Measurements from ENCODE around the gene GPC6. TPM values are rescaled to one million over a fixed set of nuclear protein-coding genes. Genes with fewer than 3 reads are reported as not detected.

Gene GPC6
- total and polyA plus RNA-seq, 4 donors = 5.9 to 29.1 (median 18.2) TPM

- Histone ChIP-seq H3K27me3 (ENCODE audit: control insufficient read depth in 4 of 4, insufficient read depth in 4 of 4, low read length in 3 of 4) (no peaks in the 10 kb centered on the region), H3K4me3 (ENCODE audit: low read depth in 1 of 3, low read length in 3 of 3) (no peak overlapping the region), H3K27ac (ENCODE audit: low read depth in 1 of 2, low read length in 2 of 2) (no peak overlapping the region), H3K4me1 (ENCODE audit: control insufficient read depth in 4 of 4, insufficient read depth in 4 of 4, low read length in 3 of 4) (peaks cover 0 to 6% (median 0%) of the 10 kb centered on the region in 4 donors), H3K9me3 (ENCODE audit: control insufficient read depth in 4 of 4, low read length in 3 of 4) (no peaks in the 10 kb centered on the region), H3K36me3 (ENCODE audit: control insufficient read depth in 4 of 4, insufficient read depth in 3 of 4, low read depth in 1 of 4, low read length in 3 of 4) (no peaks in the 10 kb centered on the region), H3K9ac (ENCODE audit: low read depth in 1 of 2, low read length in 2 of 2) (no peak overlapping the region)
- DNase-seq (ENCODE audit: low spot score) = no peak
- no peak for TF ChIP-seq TAF1 (conservative IDR thresholded peaks at IDR 0.05)
- no peak for TF ChIP-seq HNF4G (IDR thresholded peaks at IDR 0.05)
- no peak for TF ChIP-seq CTCF (IDR thresholded peaks at IDR 0.05; ENCODE audit: low read depth, low read length, missing input control)
- 79% methylated on average over 2 of the region's 2 CpGs for WGBS
Measured at GRCh38 chr13:93446238-93446637, 219.6 kb downstream of the GPC6 start.

DNA sequence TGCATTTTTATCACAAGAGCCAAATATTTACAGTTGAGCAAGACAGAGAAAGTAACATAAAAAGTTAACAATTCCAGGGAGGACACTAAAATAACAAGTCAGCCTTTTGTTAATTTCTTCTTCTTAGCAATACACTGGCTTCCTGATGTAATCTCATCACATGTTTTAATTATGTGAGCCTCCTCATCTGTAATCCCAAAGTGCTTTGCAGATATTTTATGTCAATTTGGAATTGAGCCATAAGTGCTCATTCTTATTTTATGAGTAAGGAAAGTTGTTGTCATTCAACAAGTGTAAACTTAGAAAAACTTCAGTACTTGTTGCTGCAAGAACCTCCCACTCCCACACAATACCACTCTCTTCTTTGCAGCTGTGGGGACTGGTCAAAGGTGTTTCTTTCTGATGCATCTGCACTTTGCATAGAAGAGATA is 223.6 kb downstream of the GPC6 start:
- Histone ChIP-seq H3K4me1 (ENCODE audit: control insufficient read depth in 4 of 4, insufficient read depth in 4 of 4, low read length in 3 of 4) (peaks cover 0 to 6% (median 0%) of the 10 kb centered on the region in 4 donors), H3K4me3 (ENCODE audit: low read depth in 1 of 3, low read length in 3 of 3) (no peak overlapping the region), H3K9me3 (ENCODE audit: control insufficient read depth in 4 of 4, low read length in 3 of 4) (no peaks in the 10 kb centered on the region), H3K9ac (ENCODE audit: low read depth in 1 of 2, low read length in 2 of 2) (no peak overlapping the region), H3K27me3 (ENCODE audit: control insufficient read depth in 4 of 4, insufficient read depth in 4 of 4, low read length in 3 of 4) (no peaks in the 10 kb centered on the region), H3K27ac (ENCODE audit: low read depth in 1 of 2, low read length in 2 of 2) (no peak overlapping the region), H3K36me3 (ENCODE audit: control insufficient read depth in 4 of 4, insufficient read depth in 3 of 4, low read depth in 1 of 4, low read length in 3 of 4) (no peaks in the 10 kb centered on the region)
- TF ChIP-seq, protein P1, sequence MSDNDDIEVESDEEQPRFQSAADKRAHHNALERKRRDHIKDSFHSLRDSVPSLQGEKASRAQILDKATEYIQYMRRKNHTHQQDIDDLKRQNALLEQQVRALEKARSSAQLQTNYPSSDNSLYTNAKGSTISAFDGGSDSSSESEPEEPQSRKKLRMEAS (IDR thresholded peaks at IDR 0.05) = no peak
- TF ChIP-seq JUND (IDR thresholded peaks at IDR 0.05) (no peak), GABPA (IDR thresholded peaks at IDR 0.05 in 1 of 2, conservative IDR thresholded peaks at IDR 0.05 in 1 of 2) (no peak), ZBTB33 (IDR thresholded peaks at IDR 0.05) (no peak), NR2F2 (IDR thresholded peaks at IDR 0.05) (no peak)
- no peak for DNase-seq (ENCODE audit: low spot score)

DNA sequence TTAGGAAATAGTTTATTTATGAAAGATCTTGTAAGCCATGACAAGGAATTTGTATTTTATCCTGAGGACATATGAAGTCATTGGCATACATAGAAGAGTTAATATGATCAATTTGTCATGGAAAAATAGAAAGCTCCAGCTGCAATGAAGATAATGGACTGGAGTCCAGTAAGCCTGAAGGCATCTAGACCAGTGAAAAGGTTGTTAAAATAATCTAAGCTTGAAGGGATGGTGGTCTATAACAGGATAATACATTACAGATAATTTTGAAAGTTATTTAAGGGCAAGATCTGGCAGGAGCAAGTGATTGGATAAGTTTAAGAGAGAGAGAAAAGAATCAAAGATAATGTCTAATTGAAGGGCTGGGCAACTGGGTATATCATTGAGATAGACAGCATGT is 224.2 kb downstream of the GPC6 start:
- no peak overlapping the region for H3K27ac ChIP-seq (ENCODE audit: low read depth in 1 of 2, low read length in 2 of 2)
- H3K27me3 ChIP-seq (ENCODE audit: control insufficient read depth in 4 of 4, insufficient read depth in 4 of 4, low read length in 3 of 4) = no peaks in the 10 kb centered on the region
- TF ChIP-seq EGR1 (IDR thresholded peaks at IDR 0.05; ENCODE audit: low read depth in 2 of 2) = no peak
- TF ChIP-seq RAD21 (IDR thresholded peaks at IDR 0.05) = no peak
- no peak for TF ChIP-seq FOXA1 (IDR thresholded peaks at IDR 0.05)
- no peak for TF ChIP-seq NR2F2 (IDR thresholded peaks at IDR 0.05)
- no peak for TF ChIP-seq SP1 (IDR thresholded peaks at IDR 0.05)
- no peak for TF ChIP-seq HNF4G (IDR thresholded peaks at IDR 0.05)
- TF ChIP-seq, protein P1 (IDR thresholded peaks at IDR 0.05) = no peak
- TF ChIP-seq REST (IDR thresholded peaks at IDR 0.05) = no peak
- no peak for TF ChIP-seq JUND (IDR thresholded peaks at IDR 0.05)
- no peak for TF ChIP-seq YY1 (IDR thresholded peaks at IDR 0.05)
- TF ChIP-seq CTCF (IDR thresholded peaks at IDR 0.05; ENCODE audit: low read depth, low read length, missing input control) = no peak
- no peak for TF ChIP-seq ZBTB33 (IDR thresholded peaks at IDR 0.05)
- no peak for TF ChIP-seq RXRA (IDR thresholded peaks at IDR 0.05)
- no peak overlapping the region for H3K4me3 ChIP-seq (ENCODE audit: low read depth in 1 of 3, low read length in 3 of 3)
- DNase-seq (ENCODE audit: low spot score) = no peak
- H3K9me3 ChIP-seq (ENCODE audit: control insufficient read depth in 4 of 4, low read length in 3 of 4) = no peaks in the 10 kb centered on the region
- H3K9ac ChIP-seq (ENCODE audit: low read depth in 1 of 2, low read length in 2 of 2) = no peak overlapping the region
- H3K4me1 ChIP-seq (ENCODE audit: control insufficient read depth in 4 of 4, insufficient read depth in 4 of 4, low read length in 3 of 4) = peaks cover 0 to 6% (median 0%) of the 10 kb centered on the region in 4 donors
- H3K36me3 ChIP-seq (ENCODE audit: control insufficient read depth in 4 of 4, insufficient read depth in 3 of 4, low read depth in 1 of 4, low read length in 3 of 4) = no peaks in the 10 kb centered on the region

Data from liver (tissue), 9 donors.